AG10803 (cell line): ENCODE measurements around the gene MTF1.

Experiments
- DNase-seq: peaks from one replicate; pipeline ENCODE4 v3.0.0; 2010; ENCODE audit warnings: low read depth
- H3K4me3 ChIP-seq: 2 replicates; pipeline ENCODE4 v1.5.1; 2011; ENCODE audit warnings: mild to moderate bottlenecking, low read length, control low read depth
- TF ChIP-seq, protein P1 (sequence below): conservative IDR thresholded peaks from 2 replicates; pipeline ENCODE4 v1.5.1; 2011; ENCODE audit warnings: mild to moderate bottlenecking, low read length, control low read depth, inconsistent platforms

Gene MTF1

DNA sequence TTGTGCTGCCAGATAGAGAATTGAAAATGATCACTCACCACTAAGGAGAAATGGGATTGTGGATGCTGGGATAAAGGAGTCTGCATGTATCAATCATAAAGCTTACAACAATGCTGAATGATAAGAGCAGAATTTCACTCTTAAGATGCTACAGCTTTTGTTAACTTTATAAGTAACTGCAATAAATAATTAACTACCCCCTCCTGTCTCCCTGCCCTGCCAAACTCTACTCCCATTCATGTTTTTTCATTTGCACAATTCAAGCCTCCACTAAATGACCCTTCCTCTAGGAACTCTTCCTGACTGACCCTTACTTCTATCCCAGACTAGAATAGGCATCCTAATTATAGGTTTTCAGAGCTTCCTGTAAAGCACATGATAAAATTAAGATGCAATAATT, 14.9 kb downstream of the MTF1 start:
- TF ChIP-seq, protein P1, sequence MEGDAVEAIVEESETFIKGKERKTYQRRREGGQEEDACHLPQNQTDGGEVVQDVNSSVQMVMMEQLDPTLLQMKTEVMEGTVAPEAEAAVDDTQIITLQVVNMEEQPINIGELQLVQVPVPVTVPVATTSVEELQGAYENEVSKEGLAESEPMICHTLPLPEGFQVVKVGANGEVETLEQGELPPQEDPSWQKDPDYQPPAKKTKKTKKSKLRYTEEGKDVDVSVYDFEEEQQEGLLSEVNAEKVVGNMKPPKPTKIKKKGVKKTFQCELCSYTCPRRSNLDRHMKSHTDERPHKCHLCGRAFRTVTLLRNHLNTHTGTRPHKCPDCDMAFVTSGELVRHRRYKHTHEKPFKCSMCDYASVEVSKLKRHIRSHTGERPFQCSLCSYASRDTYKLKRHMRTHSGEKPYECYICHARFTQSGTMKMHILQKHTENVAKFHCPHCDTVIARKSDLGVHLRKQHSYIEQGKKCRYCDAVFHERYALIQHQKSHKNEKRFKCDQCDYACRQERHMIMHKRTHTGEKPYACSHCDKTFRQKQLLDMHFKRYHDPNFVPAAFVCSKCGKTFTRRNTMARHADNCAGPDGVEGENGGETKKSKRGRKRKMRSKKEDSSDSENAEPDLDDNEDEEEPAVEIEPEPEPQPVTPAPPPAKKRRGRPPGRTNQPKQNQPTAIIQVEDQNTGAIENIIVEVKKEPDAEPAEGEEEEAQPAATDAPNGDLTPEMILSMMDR: no peak
- no peak for DNase-seq

DNA sequence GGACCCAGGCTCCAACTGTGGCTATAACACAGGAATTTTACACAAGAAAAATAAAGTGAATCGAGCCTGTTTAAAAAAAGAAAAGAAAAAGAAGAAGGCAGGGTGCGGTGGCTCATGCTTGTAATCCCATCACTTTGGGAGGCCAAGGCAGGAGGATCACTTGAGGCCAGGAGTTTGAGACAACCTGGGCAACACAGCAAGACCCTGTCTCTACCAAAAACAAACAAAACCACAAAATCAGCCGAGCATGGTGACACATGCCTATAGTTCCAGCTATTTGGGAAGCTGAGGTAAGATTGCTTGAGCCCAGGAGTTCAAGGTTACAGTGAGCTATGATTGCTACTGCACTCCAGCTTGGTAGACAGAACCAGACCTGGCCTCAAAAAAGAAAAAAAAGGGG, 17.7 kb downstream of the MTF1 start:
- no peak for DNase-seq
- TF ChIP-seq, protein P1: no peak
- no peak overlapping the region for H3K4me3 ChIP-seq

More for the DNA sequence above, 14.9 kb downstream of the MTF1 start:
- H3K4me3 ChIP-seq: no peak overlapping the region

DNA sequence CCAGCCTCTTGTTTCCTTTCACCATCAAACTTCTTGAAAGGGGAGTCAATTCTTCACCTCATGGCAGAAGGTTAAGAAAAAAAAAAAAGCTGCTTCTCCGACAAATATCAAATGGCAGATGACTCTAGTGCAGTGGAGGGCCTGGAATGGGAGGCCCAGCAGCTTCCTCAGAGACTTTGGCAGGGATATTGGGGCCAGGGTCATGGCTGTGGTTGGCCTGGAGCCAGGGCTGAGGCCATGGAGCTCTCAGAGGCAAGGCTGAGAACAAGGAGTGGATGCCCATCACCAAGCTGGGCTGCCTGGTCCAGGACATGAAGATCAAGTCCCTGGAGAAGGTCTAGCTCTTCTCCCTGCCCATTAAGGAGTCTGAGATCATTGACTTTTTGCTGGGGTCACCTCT, 18.7 kb downstream of the MTF1 start:
- H3K4me3 ChIP-seq: no peak overlapping the region
- TF ChIP-seq, protein P1: no peak
- DNase-seq: no peak

DNA sequence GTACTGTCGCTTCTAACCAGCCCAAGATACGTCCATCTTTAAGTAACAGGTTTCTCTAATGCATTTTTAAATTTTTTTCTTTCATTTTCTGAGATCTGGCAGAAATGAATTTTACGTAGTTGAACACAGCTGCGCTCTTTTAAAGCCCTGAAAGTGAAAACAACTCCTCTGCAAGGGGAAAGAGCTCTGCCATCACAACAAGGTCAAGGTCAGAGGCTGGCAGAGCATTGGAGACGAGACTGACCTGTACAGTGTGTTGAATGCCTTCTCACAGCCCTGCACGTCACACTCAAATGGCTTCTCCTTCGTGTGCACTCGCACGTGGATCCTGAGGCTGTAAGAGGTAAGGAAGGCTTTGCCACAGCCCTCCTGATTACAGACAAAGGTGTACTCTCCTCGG, 19.7 kb downstream of the MTF1 start:
- no peak overlapping the region for H3K4me3 ChIP-seq
- no peak for DNase-seq
- TF ChIP-seq, protein P1: no peak

DNA sequence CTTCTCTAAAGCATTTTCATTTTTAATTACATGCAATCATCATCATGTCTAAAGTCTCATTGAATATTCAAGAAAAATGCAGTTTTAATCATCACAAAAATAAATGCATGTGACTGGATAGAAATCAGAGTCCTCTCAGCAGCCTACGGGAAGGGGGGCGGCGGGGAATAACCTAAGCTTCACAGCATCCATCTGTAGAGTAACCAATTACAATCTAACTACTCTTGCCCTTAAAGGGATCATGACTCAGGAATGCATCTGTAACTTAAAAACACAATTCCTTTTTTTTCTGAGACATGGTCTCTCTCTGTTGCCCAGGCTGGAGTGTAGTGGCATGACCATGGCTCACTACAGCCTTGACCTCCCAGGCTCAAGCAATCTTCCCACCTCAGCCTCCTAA, 22.6 kb downstream of the MTF1 start:
- TF ChIP-seq, protein P1: no peak
- no peak for DNase-seq
- H3K4me3 ChIP-seq: no peak overlapping the region

GRCh38 chr1:37831809-37832208, 27.6 kb downstream of the MTF1 start:
- no peak overlapping the region for H3K4me3 ChIP-seq
- TF ChIP-seq, protein P1: no peak
- DNase-seq: no peak

DNA sequence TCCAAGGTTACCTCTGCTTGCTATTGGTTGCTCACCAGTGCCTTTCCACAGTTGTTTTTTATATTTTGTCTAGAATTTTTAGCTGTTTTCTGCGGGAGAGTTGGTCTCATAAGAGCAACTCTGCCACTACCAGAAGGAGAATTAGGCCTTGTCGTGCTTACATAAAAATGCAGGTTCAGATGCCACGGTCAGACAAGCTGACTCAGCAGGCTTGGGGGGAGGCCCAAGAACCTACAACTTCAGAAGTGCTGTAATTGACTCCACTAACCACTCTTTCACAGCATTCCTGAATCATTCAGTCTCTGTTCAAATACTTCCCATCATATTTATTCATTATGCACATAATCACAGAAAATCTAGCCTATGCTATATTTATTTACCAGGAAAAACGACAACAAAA, 28.3 kb downstream of the MTF1 start:
- TF ChIP-seq, protein P1: no peak
- no peak for DNase-seq
- H3K4me3 ChIP-seq: no peak overlapping the region
